HepG2 (cell line): ENCODE data around the gene GDF7. TPM values are rescaled to one million over a fixed set of nuclear protein-coding genes. Genes with fewer than 3 reads are reported as not detected.

Experiments used
- BCLAF1 ChIP-seq: fragments of 450-650 bp; IDR thresholded peaks from 2 replicates; pipeline ENCODE4 v1.6.1; 2017; ENCODE audit warnings: mild to moderate bottlenecking
- CC2D1A ChIP-seq: sonication (generic); formaldehyde crosslinking; IDR thresholded peaks from 2 replicates; pipeline ENCODE4 v1.8.1; 2023; ENCODE audit warnings: mild to moderate bottlenecking, missing genetic modification reagents
- HMGXB4 ChIP-seq, 2 experiments: sonication (generic) in 1 of 2; formaldehyde crosslinking in 1 of 2; IDR thresholded peaks; 2 replicates each; pipeline versions ENCODE4 v1.4.0 to v1.6.1; 2018 to 2020; ENCODE audit warnings: missing genetic modification reagents in 2 of 2, borderline replicate concordance in 1 of 2, low read depth in 1 of 2, mild to moderate bottlenecking in 1 of 2, missing biosample characterization in 1 of 2
- KLF9 ChIP-seq: IDR thresholded peaks from 2 replicates; pipeline ENCODE4 v1.6.1; 2016; ENCODE audit warnings: low read depth
- NAIF1 ChIP-seq: sonication (generic); formaldehyde crosslinking; IDR thresholded peaks from 2 replicates; pipeline ENCODE4 v1.5.0; 2020; ENCODE audit warnings: mild to moderate bottlenecking, missing genetic modification reagents, borderline replicate concordance
- PAX8 ChIP-seq: sonication (generic); formaldehyde crosslinking; IDR thresholded peaks from 2 replicates; pipeline ENCODE4 v1.8.0; 2022; ENCODE audit warnings: mild to moderate bottlenecking, missing genetic modification reagents, borderline replicate concordance
- PRMT3 ChIP-seq: sonication (generic); formaldehyde crosslinking; IDR thresholded peaks from 2 replicates; pipeline ENCODE4 v1.8.1; 2022; ENCODE audit warnings: low read depth, mild to moderate bottlenecking, moderate library complexity, missing genetic modification reagents, borderline replicate concordance
- REXO4 ChIP-seq: sonication (generic); formaldehyde crosslinking; IDR thresholded peaks from 2 replicates; pipeline ENCODE4 v1.8.0; 2022; ENCODE audit warnings: missing genetic modification reagents, mild to moderate bottlenecking, borderline replicate concordance
- SNAPC5 ChIP-seq: sonication (generic); formaldehyde crosslinking; IDR thresholded peaks from 2 replicates; pipeline ENCODE4 v1.8.1; 2023; ENCODE audit warnings: mild to moderate bottlenecking, missing genetic modification reagents, borderline replicate concordance
- STAT6 ChIP-seq: sonication (generic); formaldehyde crosslinking; IDR thresholded peaks from 2 replicates; pipeline ENCODE4 v1.4.0; 2020; ENCODE audit warnings: missing genetic modification reagents, mild to moderate bottlenecking, borderline replicate concordance
- ZBTB37 ChIP-seq: sonication (generic); formaldehyde crosslinking; IDR thresholded peaks from 2 replicates; pipeline ENCODE4 v1.4.0; 2020; ENCODE audit warnings: mild to moderate bottlenecking, missing genetic modification reagents
- ZBTB39 ChIP-seq: sonication (generic); formaldehyde crosslinking; IDR thresholded peaks from 2 replicates; pipeline ENCODE4 v1.5.0; 2020; ENCODE audit warnings: missing genetic modification reagents
- ZFP62 ChIP-seq: sonication (generic); formaldehyde crosslinking; IDR thresholded peaks from 2 replicates; pipeline ENCODE4 v1.4.0; 2020; ENCODE audit warnings: missing genetic modification reagents
- ZNF235 ChIP-seq: sonication (generic); formaldehyde crosslinking; IDR thresholded peaks from 2 replicates; pipeline ENCODE4 v1.8.1; 2023; ENCODE audit warnings: mild to moderate bottlenecking, missing genetic modification reagents, borderline replicate concordance
- ZNF557 ChIP-seq: sonication (generic); formaldehyde crosslinking; IDR thresholded peaks from 2 replicates; pipeline ENCODE4 v1.4.0; 2020; ENCODE audit warnings: missing genetic modification reagents
- ZNF749 ChIP-seq: sonication (generic); formaldehyde crosslinking; IDR thresholded peaks from 2 replicates; pipeline ENCODE4 v1.8.0; 2022; ENCODE audit warnings: mild to moderate bottlenecking, missing genetic modification reagents, moderate library complexity, borderline replicate concordance
- ZNF777 ChIP-seq: sonication (generic); formaldehyde crosslinking; IDR thresholded peaks from 2 replicates; pipeline ENCODE4 v1.4.0; 2020; ENCODE audit warnings: missing genetic modification reagents
- polyA plus RNA-seq, 8 experiments: library from polyadenylated mRNA; depleted of rRNA in 3 of 8; stranded (reverse) in 7 of 8; unstranded in 1 of 8; fragments of >200 nt; fragmentation: Illumina TruSeq in 4 of 8; extraction: Trizol in 4 of 8; gene quantifications; 2 replicates each; pipeline versions ENCODE4 v1.2.1 to v1.2.3, GENCODE V29; 2011 to 2016; ENCODE audit warnings: low read depth in 4 of 8, missing spikeins in 1 of 8, mixed read lengths in 1 of 8; ENCODE audit not compliant: insufficient read depth in 1 of 8
- total RNA-seq, 5 experiments: library from RNA; depleted of rRNA; stranded (reverse); fragments of >200 nt; fragmentation: Illumina TruSeq; extraction: Trizol; gene quantifications; 2 replicates each; pipeline ENCODE4 v1.2.3, GENCODE V29; 2016; ENCODE audit warnings: low read depth in 1 of 5

GDF7 gene
- total and polyA plus RNA-seq, 2 of the 13 experiments (the other 11 are each of a cell fraction or from before 2014, with no cell fraction given): 1.6 to 15.0 TPM

- TF ChIP-seq PRMT3 (CRISPR knock-in tag): 0 out of 2 replicates have a peak, but pooled peaks have one; percentile 1
- no peak for TF ChIP-seq ZNF235 (CRISPR knock-in tag)
- TF ChIP-seq SNAPC5 (CRISPR knock-in tag): no peak
- TF ChIP-seq REXO4: no peak
- TF ChIP-seq NAIF1 (CRISPR knock-in tag): no peak
- TF ChIP-seq ZFP62 (CRISPR knock-in tag): no peak
- TF ChIP-seq ZBTB39: no peak
- no peak for TF ChIP-seq ZNF749 (CRISPR knock-in tag)
- no peak for TF ChIP-seq HMGXB4 (CRISPR knock-in tag; IDR thresholded peaks at IDR 0.05; ENCODE audit: borderline replicate concordance in 1 of 2, low read depth in 1 of 2)
- TF ChIP-seq ZNF777 (CRISPR knock-in tag): no peak
- TF ChIP-seq KLF9 (CRISPR knock-in tag): no peak
- no peak for TF ChIP-seq STAT6 (CRISPR knock-in tag)
- no peak for TF ChIP-seq ZNF557
- TF ChIP-seq BCLAF1: no peak
- peak; percentile 64; the same call in 1 of the 2 replicates for TF ChIP-seq ZBTB37 (CRISPR knock-in tag)
- TF ChIP-seq CC2D1A: no peak
- no peak for TF ChIP-seq PAX8 (CRISPR knock-in tag)
Measured at GRCh38 chr2:20651731-20652099, 15.2 kb upstream of the GDF7 start (continued).
